Caki2 (cell line): Measurements from ENCODE around the gene SLC6A3. TPM values are rescaled to one million over a fixed set of nuclear protein-coding genes. Genes with fewer than 3 reads are reported as not detected.

ENCODE experiments used
- total RNA-seq: library from RNA; depleted of rRNA; stranded (reverse); fragments of >200 nt; shearing (Covaris generic); gene quantifications from 2 replicates; pipeline ENCODE4 v1.2.3, GENCODE V29; 2014; ENCODE audit warnings: low replicate concordance; rRNA removed

SLC6A3 gene
- total RNA-seq, 1 experiment from 2014 or later, result not detected

Other genes with a start within 250 kb of the SLC6A3 start
- gene SLC6A19, start 243.8 kb downstream of the SLC6A3 start, total RNA-seq, result not detected in 2 replicates
- not detected in 2 replicates for gene SLC6A18, start 220.1 kb downstream of the SLC6A3 start, total RNA-seq
- 0.03 and 3.9 TPM in 2 replicates for gene TERT, start 150.4 kb downstream of the SLC6A3 start, total RNA-seq
- 286 and 320 TPM in 2 replicates for gene CLPTM1L, start 100.3 kb downstream of the SLC6A3 start, total RNA-seq
- 68.0 and 109 TPM in 2 replicates for gene LPCAT1, start 78.5 kb upstream of the SLC6A3 start, total RNA-seq